ENCODE data around the gene LRP1-AS.
A peak's percentile ranks its signal among the peaks of the same experiment; 100 is the strongest.

The LRP1-AS gene

DNA sequence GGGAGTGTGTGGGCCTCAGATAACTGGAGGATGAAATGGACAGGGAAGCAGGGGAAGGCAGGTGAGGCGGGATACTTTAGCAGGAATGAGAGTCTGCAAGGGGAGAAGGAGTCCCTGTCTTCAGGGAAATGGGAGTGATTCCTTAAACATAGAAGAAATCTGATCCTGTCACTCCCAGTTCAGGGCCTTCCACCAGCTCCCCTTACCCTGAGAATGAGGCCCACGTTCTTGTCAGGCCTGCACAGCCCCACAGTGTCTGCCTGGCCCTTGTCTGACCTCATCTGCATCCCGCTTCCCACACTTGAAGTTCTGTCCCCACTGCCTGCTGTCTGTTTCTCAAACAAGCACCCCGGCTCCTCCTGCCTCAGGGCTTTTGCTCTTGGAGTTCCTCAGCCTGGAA lies 12.6 kb upstream of the LRP1-AS start:
- no peak for DNase-seq (ENCODE audit: low read depth)

DNA sequence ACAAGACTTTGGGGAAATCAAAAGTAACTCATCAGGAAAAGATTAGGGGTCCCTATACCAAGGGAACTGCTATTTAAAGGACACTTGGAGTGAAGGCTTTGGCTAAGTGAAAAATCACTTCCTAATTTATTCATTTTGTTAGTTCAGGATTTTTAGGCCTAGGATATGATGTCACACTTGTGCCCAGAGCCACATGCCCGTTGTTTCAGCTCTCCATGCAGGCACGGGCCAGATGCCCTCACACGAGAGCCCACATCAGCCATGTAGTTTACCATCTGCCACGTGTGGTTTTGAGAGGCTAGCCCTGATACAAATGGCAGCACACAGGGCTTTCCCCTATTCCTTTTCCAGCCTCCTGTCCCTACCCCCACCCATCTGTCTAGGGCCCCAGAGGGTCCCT lies 11.9 kb upstream of the LRP1-AS start:
- no peak for DNase-seq (ENCODE audit: low read depth)

DNA sequence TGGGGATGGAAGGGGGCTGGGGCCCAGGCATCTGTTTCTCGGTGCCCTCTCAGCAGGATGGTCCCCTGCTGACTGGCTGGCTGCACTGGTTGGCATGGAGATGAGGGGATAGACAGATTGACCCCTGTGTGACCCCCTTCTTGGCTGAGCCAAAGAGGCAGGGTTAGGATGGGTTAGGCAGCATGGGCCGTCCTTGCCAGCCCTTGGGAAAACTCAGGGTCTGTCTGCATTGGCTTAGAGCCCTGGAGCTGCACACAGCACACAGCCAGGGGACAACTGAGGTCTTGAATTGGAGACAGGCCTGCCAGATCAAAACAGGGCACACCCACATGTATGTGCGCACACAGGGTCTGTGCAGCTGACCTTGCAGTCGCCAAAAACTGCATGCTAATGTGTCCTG lies 11.2 kb upstream of the LRP1-AS start:
- no peak for DNase-seq (ENCODE audit: low read depth)

DNA sequence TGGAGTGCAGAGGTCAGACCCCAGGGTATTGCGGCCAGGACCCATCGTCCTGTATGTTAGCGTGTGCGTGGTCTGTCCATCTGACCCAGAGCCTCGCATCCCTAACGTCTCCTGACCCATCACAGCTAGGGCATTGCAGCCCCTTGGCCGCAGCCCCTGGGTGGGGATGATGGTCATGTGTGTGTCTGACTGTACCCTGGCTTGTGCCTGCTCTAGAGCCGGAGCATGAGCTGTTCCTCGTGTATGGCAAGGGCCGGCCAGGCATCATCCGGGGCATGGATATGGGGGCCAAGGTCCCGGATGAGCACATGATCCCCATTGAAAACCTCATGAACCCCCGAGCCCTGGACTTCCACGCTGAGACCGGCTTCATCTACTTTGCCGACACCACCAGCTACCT lies 10.8 kb upstream of the LRP1-AS start:
- no peak for DNase-seq (ENCODE audit: low read depth)

DNA sequence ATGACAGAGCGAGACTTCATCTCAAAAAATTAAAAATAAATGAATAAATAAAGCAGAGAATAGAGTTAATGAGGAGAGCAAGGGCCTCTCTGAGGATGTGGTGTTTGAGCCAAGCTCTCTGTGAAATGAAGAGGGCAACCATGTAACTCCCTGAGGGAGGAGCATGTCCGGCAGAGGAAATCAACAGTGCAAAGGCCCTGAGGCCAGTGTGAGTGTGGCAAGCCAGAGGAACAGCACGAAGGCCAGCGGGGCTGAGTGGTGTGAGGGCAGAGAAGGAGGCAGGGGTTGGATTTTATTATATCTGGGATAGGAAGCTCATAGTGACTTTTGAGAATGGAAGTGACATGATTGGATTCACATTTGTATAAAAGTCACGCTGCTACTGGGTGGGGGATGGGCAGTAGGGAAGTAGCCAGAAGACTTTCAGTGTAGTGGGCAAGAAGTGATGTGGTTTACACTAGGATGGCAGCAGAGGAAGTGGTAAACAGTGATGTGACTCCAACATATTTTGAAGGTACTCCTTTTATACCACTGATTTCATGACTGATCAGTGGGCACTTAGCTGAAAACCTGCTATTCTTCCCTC lies 10.3 kb upstream of the LRP1-AS start:
- no peak for DNase-seq (ENCODE audit: low read depth)

DNA sequence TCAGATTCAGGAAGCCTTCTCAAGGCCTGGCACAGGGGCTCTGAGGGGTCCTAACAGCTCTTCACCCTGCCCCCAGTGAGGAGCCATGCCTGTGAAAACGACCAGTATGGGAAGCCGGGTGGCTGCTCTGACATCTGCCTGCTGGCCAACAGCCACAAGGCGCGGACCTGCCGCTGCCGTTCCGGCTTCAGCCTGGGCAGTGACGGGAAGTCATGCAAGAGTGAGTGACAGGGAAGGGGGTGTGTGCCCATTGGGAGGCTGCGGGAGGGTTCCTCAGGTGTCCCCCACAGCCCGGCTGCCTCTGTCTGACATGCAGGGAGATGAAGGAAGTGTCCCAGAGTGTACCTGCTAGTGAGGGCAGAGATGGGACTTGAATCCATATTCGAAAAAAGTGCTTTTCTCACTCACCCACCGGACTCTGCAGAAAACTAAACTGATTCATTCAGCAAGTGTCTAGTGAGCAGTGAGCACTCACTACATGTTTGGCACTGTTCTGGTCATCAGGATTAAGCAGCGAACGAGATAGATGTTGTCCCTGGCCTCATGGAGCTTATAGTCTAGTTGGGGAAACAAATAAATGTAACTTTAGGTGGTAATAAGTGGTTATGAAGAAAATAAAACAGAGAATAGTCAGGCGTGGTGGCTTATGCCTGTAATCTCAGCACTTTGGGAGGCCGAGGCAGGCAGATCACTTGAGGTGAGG lies 9.4 kb upstream of the LRP1-AS start:
- DNase-seq (ENCODE audit: low read depth), result no peak

DNA sequence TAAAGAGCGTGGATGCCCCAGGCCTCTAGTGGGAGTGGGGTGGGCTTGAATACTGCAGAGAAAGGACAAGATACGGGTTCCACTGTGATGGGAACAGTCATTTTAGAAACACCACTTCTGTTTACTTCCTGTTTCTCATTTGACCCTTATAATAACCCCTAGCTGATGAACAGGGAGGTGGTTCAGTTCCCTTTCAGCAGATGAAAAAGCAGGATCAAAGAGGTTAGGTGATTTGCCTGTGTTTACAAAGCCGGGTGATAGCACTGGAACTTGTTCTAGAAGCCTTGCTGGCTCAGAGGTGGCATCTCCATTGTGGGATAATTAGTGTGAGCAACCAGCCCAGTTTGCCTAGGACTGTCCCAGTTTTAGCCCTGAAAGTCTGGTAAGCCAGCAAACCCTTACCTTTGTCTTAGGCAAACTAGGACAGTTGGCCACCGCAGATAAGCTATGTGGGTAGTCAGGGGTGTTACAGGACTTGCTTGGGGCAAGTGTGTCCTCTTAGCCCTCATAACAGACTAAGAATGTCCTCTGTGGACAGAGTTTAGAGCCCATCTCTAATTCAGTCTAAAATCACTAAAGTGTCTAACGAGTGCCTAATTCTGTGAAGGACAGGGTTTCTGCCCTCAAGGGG lies 7.5 kb upstream of the LRP1-AS start:
- DNase-seq (ENCODE audit: low read depth), result no peak

DNA sequence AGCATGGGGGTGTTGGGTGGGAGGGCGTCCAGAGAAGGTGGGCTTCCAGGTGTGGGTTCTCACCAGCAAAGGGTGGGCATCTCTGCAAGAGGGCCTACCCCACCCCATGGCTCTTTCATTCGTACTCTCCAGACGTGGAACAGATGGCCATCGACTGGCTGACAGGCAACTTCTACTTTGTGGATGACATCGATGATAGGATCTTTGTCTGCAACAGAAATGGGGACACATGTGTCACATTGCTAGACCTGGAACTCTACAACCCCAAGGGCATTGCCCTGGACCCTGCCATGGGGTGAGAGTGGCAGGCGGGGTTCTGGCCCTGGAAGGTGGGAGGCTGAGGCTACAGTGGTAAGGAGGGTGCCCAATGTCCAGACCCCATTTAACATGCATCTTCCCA lies 6.7 kb upstream of the LRP1-AS start:
- DNase-seq (ENCODE audit: low read depth), result no peak

DNA sequence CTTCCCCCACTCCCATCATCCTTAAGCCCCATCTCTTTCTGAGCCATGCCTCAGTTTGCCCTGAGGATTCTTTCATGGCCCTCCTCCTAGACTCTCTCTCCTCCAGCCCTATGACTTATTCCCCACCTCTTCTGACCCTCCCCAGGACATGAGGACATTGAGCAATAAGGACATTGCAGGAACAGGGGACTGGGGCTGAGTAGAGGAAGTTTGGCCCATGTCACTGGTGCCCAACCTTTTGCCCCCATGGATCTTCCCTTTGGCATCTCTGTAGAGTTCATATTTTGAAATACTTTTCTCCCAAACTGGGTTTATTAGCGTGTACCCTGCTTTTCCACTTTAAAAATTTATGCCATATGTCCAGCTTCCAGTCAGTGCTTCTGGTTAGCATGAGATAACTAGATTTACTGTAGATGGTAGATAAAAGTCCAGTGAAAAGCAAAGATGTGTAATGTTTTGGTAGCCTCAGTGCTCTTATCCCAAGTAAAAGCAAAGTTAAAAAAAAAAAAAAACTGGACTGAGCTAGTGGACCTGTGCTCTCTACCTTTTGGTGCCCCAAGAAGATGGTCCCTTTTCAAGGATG lies 6.1 kb upstream of the LRP1-AS start:
- DNase-seq (ENCODE audit: low read depth), result no peak

DNA sequence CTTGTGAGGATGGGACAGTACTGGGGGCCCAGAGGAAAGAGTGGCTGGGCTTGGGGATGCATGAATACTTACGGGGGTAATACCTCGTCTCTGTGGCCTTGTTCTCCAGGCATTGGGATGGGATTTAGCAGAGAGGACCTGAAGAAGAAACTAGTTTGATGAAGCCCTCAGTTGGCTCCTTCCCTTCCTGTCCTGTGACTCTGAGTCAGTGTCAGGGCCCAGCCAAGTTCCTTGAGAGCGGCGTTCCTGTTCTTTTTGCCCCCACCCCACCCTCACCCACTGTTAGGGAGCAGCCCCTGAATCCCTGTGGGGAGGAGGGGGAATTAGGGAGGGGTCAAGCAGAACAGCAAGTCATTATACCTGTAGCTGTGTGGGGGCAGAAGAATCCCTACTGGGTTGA lies 5.2 kb upstream of the LRP1-AS start:
- no peak for DNase-seq (ENCODE audit: low read depth)

DNA sequence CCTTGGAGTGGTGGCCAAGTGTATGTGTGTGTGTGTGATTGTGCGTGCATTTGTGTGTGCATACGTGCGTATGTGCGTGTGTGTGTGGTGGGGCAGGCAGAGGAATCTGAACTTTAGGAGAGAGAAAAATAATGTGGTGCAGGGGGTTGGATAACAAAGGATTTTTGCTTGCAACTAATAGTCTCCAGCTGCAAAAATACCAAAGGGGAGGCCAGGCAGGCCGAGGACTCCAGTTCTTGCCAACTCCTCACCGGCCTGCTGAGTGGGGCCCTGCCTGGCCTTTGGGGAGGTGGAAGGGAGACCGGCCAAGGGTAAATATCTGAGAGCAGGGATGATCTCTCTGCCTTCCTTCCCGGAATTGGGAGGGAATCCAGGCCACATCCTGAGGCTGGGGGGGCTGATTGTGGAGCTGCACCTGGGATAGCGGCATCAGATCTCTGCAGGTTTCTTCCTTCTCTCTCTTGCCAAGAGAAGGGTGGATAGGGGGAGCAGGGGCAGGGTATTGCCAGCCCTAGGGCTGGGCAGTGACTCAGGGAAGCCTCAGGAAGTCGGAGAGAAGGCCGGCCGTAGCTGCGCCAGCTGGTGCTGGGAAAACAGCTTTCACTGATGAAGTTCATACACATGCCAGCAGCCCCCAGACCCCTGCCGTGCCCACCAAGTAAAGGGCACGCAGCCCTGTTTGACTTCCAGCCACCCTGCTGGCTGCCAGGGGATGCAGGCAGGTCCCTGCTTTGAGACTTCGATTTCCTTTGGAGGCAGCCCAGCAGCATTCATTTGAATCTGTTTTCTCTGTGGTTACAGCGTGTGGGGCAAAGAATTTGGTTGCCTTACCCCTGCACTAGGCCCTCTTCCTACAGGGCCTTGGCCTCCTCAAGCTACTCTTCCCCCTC lies 4.6 kb upstream of the LRP1-AS start:
- DNase-seq (ENCODE audit: low read depth), result peak; percentile 70

DNA sequence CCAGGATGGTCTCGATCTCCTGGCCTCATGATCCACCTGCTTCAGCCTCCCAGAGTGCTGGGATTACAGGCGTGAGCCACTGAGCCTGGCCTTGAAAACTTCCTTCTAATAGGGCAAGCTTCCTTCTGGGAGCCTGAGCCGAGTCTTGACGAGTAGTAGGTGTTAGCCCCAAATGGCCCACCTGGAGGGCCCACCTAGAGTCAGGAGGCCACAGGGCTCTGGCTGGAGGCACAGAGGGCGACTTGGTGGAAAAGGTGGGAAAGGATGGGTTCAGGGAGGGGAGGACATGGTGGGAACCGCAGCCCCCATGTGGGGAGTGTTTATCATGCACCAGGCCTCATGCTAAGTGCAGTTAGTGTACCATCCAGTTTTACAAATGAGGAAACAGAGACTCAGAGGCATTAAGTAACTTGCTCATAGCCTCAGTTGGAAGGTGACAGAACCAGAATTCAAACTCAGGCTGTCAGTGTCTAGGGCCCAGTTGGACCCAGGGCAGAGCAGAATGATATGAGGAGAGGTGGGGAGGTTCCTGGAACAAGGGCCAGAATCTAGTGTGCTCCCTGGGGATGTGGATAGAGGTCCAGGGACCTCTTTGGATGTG lies 3.1 kb upstream of the LRP1-AS start:
- DNase-seq (ENCODE audit: low read depth), result no peak

DNA sequence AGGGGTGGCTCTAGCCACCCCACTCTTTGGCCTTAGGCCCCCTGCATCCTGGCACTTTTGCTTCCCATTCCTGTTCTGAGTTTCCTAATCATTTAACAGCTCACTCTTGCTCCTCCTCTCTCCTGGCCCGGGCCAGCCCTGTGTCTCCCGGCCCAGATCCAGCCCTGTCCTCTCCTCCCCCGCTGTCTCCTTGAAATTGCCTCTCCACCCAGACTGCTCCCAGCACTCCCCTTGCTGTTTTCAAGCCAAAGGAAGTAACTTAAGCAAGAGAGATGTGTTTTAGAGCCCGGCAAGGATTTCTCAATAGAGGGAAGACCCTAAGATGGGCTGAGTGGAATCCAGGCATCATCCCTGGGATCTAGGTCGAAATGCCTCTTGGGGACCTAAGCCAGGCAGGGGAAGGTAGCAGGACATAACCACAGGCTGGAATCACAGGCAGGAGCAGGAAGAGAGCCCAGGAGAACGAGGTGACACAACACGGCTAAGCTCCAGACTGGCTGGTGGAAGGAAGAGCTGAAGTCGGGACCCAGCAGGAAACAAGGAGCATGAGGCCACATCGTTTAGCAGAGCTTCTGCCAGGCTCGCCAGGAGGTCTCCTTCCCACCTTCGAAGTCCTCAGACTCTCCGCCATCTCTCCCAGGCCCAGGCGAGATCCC lies 2.0 kb upstream of the LRP1-AS start:
- DNase-seq (ENCODE audit: low read depth), result no peak

DNA sequence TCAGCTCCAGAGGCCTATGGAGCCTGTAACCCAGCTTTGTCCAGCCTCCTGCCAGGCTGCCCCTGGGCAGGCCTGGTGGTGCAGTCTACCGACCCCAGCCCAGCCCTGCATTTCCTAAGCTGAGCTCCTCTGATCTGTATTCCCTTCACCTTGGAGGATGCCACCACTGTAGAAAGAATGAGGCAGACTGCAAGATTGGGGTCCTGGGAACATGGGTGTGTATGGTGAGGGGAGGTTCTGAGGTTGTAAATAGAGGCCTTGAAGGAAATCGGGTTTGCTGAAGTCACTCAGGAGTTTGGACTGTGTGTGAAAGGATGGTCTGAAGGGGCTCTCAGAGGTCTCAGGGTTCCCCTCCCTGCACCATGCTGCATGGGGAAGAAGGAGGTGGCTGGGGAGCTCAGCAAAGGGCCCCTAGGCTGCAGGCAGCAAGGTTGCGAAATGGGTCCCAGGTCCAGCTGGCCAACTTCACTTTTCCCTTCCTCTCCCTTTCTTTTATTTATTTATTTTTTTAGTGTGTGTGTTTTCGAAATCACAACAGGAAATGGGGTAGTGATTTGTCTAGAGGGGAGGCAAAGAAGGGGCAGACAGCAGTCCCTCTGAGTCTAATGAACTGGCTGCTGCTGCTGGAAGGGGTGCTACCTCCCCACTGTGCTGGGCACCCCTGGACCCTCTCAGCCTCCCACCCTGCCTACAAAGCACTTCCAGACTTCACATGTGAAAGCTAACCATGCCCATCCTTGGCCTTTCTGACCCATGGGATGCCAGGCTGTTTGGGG lies 1.2 kb upstream of the LRP1-AS start:
- no peak for DNase-seq (ENCODE audit: low read depth)

DNA sequence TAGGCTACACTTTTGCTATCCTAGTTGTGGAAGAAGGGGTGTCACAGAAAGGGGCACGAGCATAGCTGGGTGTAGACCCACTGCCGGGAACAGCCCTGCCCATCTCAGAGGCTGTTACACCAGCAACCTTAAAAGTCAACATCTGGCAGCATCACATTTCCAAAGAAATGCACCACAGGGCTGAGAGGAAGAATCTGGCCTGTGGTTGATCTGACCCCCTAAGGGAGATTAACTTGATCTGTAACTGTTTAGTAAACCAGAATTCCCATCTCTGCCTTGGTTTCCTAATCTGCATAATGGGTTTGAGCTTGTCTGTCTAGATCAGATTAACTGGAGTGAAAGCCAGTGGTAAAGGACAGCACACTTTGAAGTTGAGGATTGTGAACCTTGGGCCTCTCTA lies 1.3 kb downstream of the LRP1-AS start:
- DNase-seq (ENCODE audit: low read depth), result no peak

DNA sequence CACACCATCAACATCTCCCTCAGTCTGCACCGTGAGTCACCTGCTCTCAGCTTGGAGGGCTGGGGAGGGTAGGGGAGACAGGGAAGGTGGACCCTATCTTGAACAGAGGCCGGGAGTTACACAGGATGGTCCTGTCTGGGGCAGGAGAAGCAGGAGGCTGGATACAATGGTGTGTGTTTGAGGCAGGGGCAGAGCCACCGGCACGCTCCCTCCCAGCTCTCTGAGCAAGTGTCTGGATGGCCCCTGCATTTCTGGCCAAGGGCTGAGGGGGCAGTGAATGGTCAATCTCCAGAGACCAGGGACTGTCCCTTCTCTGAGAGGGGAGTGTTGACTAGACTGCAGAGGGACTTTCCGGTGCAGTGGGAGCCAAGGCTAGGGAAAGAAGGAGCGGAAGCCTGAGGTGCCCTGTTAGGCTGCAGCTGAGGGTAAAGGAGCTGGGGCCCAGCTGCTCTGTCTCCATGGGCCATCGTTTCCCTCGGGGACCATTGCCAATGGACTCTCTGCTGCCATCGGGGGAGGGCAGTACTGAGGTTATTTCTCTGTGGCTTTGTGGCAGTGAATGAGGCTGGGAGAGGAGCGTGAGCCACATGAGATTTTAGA lies 1.9 kb downstream of the LRP1-AS start:
- no peak for DNase-seq (ENCODE audit: low read depth)

DNA sequence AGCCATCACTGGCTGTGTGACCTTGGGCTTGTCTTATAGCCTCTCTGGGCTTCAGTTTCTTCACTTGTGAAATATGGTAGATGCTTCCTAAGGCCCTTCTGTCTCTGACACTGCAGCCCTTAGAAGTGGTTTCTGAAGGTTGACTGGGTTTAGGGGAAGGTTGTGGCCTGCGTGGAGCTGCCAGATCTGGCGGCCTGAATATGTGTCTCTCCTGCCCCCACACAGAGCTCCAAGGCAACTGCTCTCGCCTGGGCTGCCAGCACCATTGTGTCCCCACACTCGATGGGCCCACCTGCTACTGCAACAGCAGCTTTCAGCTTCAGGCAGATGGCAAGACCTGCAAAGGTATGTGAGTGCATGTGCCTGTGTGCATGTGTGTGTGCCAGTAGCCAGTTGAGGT lies 4.0 kb downstream of the LRP1-AS start:
- no peak for DNase-seq (ENCODE audit: low read depth)

DNA sequence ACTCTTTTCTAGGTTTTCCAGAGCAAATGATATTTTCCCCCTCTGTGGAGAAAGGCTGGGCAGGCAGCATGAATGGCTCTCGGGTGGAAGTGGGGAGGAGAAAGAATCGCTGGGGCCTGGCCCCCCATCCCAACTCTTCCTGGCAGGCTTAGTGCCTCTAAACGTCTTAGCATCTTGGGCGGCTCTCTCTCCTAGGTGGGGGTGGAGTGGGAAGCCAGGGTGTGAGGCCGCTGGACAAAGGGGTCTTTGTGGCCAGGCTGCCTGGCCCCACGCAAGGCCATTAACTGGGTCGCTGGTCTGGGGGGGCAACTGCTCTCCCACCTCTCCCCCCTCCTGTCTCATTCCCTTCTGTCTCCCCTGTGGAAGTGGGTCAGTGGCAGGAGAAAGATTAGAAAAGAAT lies 4.7 kb downstream of the LRP1-AS start:
- DNase-seq (ENCODE audit: low read depth), result no peak

DNA sequence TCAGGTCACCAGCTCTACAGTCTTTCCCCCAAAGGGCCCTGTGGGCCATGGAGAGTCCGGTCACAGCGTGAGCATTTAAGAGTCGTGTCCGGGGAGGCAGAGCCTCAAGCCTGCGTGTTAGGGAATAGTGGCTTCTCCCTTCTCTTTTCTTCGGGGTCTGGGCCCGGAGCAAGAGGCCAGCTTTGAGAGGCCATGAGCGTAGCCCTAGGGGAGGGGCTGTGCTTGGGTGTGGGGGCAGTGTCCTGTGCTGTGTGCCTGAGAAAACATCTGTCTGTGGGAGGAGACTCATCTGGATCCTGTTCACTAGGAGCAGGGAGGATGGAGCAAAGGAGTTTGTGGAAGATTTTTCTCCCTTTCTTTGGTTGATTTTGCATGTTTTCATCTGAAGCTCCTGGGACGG lies 5.3 kb downstream of the LRP1-AS start:
- DNase-seq (ENCODE audit: low read depth), result no peak

DNA sequence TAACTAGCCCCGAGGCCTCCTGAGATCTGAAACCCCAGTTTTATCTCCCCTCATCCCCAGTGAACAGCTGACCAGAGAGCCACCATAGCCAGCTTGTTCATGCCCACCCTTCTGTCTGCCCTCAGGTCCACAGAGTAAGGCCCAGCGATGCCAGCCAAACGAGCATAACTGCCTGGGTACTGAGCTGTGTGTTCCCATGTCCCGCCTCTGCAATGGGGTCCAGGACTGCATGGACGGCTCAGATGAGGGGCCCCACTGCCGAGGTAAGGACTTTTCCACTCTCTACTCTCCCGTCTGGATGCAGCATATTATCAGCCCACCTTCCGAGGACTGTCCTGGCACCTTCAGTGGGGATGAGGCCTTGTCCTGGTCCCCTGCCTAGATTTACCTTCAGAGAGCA lies 6.2 kb downstream of the LRP1-AS start:
- no peak for DNase-seq (ENCODE audit: low read depth)

Data from GM04503 (cell line).